LNCaP clone FGC (cell line): Measurements from ENCODE around the gene SIGLEC7.

Experiments used
- DNase-seq: peaks from one replicate; pipeline ENCODE4 v3.0.0-alpha.2; 2011; ENCODE audit warnings: low read depth
- H3K4me3 ChIP-seq: 2 replicates; pipeline ENCODE4 v1.5.1; 2011; ENCODE audit warnings: mild to moderate bottlenecking, low read depth, low read length, control low read depth
- CTCF ChIP-seq: IDR thresholded peaks from 2 replicates; pipeline ENCODE4 v1.5.1; 2012; ENCODE audit warnings: mild to moderate bottlenecking; ENCODE audit not compliant: control insufficient read depth, insufficient read depth; ENCODE audit errors: extremely low read depth

The SIGLEC7 gene

GRCh38 chr19:51097796-51098195 lies 44.3 kb upstream of the SIGLEC7 start:
- H3K4me3 ChIP-seq: no peak overlapping the region
- no peak for TF ChIP-seq CTCF
- DNase-seq: no peak

GRCh38 chr19:51098365-51099046 lies 43.6 kb upstream of the SIGLEC7 start:
- no peak for DNase-seq
- H3K4me3 ChIP-seq: no peak overlapping the region
- TF ChIP-seq CTCF: no peak

- no peak for DNase-seq
- no peak for TF ChIP-seq CTCF
- no peak overlapping the region for H3K4me3 ChIP-seq
These were observed 43.1 kb upstream of the SIGLEC7 start for GRCh38 chr19:51099047-51099382.

- H3K4me3 ChIP-seq: no peak overlapping the region
- TF ChIP-seq CTCF: no peak
- DNase-seq: no peak
These were observed 41.5 kb upstream of the SIGLEC7 start for GRCh38 chr19:51100601-51101000.

- H3K4me3 ChIP-seq: no peak overlapping the region
- no peak for DNase-seq
- TF ChIP-seq CTCF: no peak
These were observed 40.8 kb upstream of the SIGLEC7 start for GRCh38 chr19:51101171-51101865.

GRCh38 chr19:51102991-51103390 lies 39.1 kb upstream of the SIGLEC7 start:
- TF ChIP-seq CTCF: no peak
- no peak overlapping the region for H3K4me3 ChIP-seq
- DNase-seq: no peak

- TF ChIP-seq CTCF: no peak
- H3K4me3 ChIP-seq: no peak overlapping the region
- no peak for DNase-seq
These were observed 38.2 kb upstream of the SIGLEC7 start for GRCh38 chr19:51103926-51104341.
